ENCODE data around the gene MICA. TPM values are rescaled to one million over a fixed set of nuclear protein-coding genes. Genes with fewer than 3 reads are reported as not detected.

Gene MICA
- polyA plus RNA-seq, 3 donors: 5.6 to 16.5 (median 6.9) TPM

- H3K27ac Mint-ChIP-seq: peak overlapping the region; percentile 35 to 99 (median 97)
- no peak for DNase-seq
- peaks cover 65% of the 10 kb centered on the region for H3K79me2 ChIP-seq (ENCODE audit: insufficient read depth, low read length)
- peak overlapping the region; percentile 87 to 99 (median 90) for H3K4me3 ChIP-seq (replicated peaks in 1 of 3; ENCODE audit: low read depth in 2 of 3, low read length in 3 of 3)
- peaks cover 61% of the 10 kb centered on the region for H4K20me1 ChIP-seq (ENCODE audit: insufficient read depth, low read length)
- no peaks in the 10 kb centered on the region for H3K9me3 ChIP-seq (replicated peaks in 1 of 2; ENCODE audit: control insufficient read depth in 1 of 2, insufficient read depth in 1 of 2, low read length in 2 of 2)
- peak overlapping the region; percentile 97 for H3K4me3 Mint-ChIP-seq
- H2AFZ ChIP-seq (ENCODE audit: insufficient read depth, low read depth, low read length, poor library complexity, severe bottlenecking): no peak overlapping the region
- H3K27me3 Mint-ChIP-seq (ENCODE audit: low read depth in 3 of 3): peaks cover 0 to 3% (median 0%) of the 10 kb centered on the region in 3 donors
- no peaks in the 10 kb centered on the region for H3K27me3 ChIP-seq (ENCODE audit: control insufficient read depth in 2 of 2, insufficient read depth in 2 of 2, low read length in 2 of 2)
- intact Hi-C loops (cut with micrococcal nuclease): no loop called here
- peaks cover 38 to 55% of the 10 kb centered on the region in 2 donors for H3K4me1 ChIP-seq (ENCODE audit: control insufficient read depth in 1 of 2, insufficient read depth in 2 of 2, low read length in 2 of 2)
- H3K36me3 ChIP-seq (replicated peaks in 1 of 2; ENCODE audit: control insufficient read depth in 1 of 2, insufficient read depth in 2 of 2, low read length in 2 of 2): peaks cover 8 to 35% of the 10 kb centered on the region in 2 donors
- H3K4me2 ChIP-seq (replicated peaks; ENCODE audit: extremely low read depth, low read length, poor library complexity, severe bottlenecking): peak overlapping the region; percentile 85
- peaks cover 0 to 3% (median 1%) of the 10 kb centered on the region in 7 donors for H3K9me3 Mint-ChIP-seq
- peak overlapping the region; percentile 88 for H3K9ac ChIP-seq (ENCODE audit: insufficient read depth, low read length, poor library complexity, severe bottlenecking)
- WGBS (ENCODE audit: insufficient coverage): 92% methylated on average over 6 of the region's 7 CpGs
- TF ChIP-seq, protein P1, sequence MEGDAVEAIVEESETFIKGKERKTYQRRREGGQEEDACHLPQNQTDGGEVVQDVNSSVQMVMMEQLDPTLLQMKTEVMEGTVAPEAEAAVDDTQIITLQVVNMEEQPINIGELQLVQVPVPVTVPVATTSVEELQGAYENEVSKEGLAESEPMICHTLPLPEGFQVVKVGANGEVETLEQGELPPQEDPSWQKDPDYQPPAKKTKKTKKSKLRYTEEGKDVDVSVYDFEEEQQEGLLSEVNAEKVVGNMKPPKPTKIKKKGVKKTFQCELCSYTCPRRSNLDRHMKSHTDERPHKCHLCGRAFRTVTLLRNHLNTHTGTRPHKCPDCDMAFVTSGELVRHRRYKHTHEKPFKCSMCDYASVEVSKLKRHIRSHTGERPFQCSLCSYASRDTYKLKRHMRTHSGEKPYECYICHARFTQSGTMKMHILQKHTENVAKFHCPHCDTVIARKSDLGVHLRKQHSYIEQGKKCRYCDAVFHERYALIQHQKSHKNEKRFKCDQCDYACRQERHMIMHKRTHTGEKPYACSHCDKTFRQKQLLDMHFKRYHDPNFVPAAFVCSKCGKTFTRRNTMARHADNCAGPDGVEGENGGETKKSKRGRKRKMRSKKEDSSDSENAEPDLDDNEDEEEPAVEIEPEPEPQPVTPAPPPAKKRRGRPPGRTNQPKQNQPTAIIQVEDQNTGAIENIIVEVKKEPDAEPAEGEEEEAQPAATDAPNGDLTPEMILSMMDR (IDR thresholded peaks at IDR 0.05): no peak
- H3K4me1 Mint-ChIP-seq: peaks cover 68% of the 10 kb centered on the region
- peaks cover 34 to 40% of the 10 kb centered on the region in 2 donors for H3K36me3 Mint-ChIP-seq
- peak overlapping the region; percentile 10 to 95 for H3K27ac ChIP-seq (ENCODE audit: low read depth in 1 of 2, low read length in 2 of 2)
Observed at GRCh38 chr6:31464252-31465184, 61.1 kb downstream of the MICA start.

Small RNAs within 50 kb of the gene (small RNA-seq; reads per million reads assigned to genes)
- gene HLA-S (ENCODE audit: insufficient read length, low read depth): not detected
- not detected for gene MIR6891 (ENCODE audit: insufficient read length, low read depth)
- gene RF00019 (ENCODE audit: insufficient read length, low read depth): not detected
- gene RNU6-283P (ENCODE audit: insufficient read length, low read depth): not detected

Other genes with a start within 250 kb of the MICA start
- gene CCHCR1, start 245.8 kb upstream of the MICA start, polyA plus RNA-seq: 1 to 10 TPM; 2.2 to 8.4 (median 2.8) TPM
- 1 to 10 TPM in 1 of 3 donors, under 1 TPM in 2; 0.75 to 1.1 (median 0.80) TPM for gene TCF19, start 245.0 kb upstream of the MICA start, polyA plus RNA-seq
- gene POU5F1, start 232.9 kb upstream of the MICA start, polyA plus RNA-seq: under 1 TPM in 1 of 3 donors, not detected in 2; 0.20 TPM
- 1,000 to 10,000 TPM; 1,088 to 2,224 (median 1,829) TPM for gene HLA-C, start 131.5 kb upstream of the MICA start, polyA plus RNA-seq
- gene HLA-B, start 46.4 kb upstream of the MICA start, polyA plus RNA-seq: 1,000 to 10,000 TPM; 5,055 to 6,999 (median 6,126) TPM
- 10 to 100 TPM in 2 of 3 donors, 1 to 10 TPM in 1; 8.1 to 34.8 (median 11.4) TPM for gene MICB, start 94.5 kb downstream of the MICA start, polyA plus RNA-seq
- gene MCCD1, start 125.4 kb downstream of the MICA start, polyA plus RNA-seq: not detected
- gene DDX39B, start 138.4 kb downstream of the MICA start, polyA plus RNA-seq: 1,000 to 10,000 TPM in 1 of 3 donors, 10 to 100 TPM in 2; 64.1 to 1,059 (median 67.8) TPM
- under 1 TPM in 1 of 3 donors, not detected in 2; 0.41 TPM for gene ATP6V1G2, start 143.0 kb downstream of the MICA start, polyA plus RNA-seq
- 10 to 100 TPM in 1 of 3 donors, 1 to 10 TPM in 2; 7.7 to 10.3 (median 8.0) TPM for gene NFKBIL1, start 144.0 kb downstream of the MICA start, polyA plus RNA-seq
- under 1 TPM in 2 of 3 donors, not detected in 1; 0.26 to 0.28 TPM for gene LTA, start 168.7 kb downstream of the MICA start, polyA plus RNA-seq
- gene TNF, start 172.0 kb downstream of the MICA start, polyA plus RNA-seq: 10 to 100 TPM in 1 of 3 donors, 1 to 10 TPM in 2; 7.1 to 13.7 (median 9.6) TPM
- gene LTB, start 178.8 kb downstream of the MICA start, polyA plus RNA-seq: 10 to 100 TPM; 12.6 to 25.5 (median 21.6) TPM
- 1,000 to 10,000 TPM; 1,103 to 1,584 (median 1,202) TPM for gene LST1, start 182.7 kb downstream of the MICA start, polyA plus RNA-seq
- 1 to 10 TPM in 1 of 3 donors, under 1 TPM in 1, not detected in 1; 0.54 to 1.2 TPM for gene NCR3, start 189.4 kb downstream of the MICA start, polyA plus RNA-seq
- gene AIF1, start 211.6 kb downstream of the MICA start, polyA plus RNA-seq: 1,000 to 10,000 TPM in 2 of 3 donors, 100 to 1,000 TPM in 1; 952 to 2,310 (median 2,275) TPM
- gene PRRC2A, start 217.1 kb downstream of the MICA start, polyA plus RNA-seq: 10 to 100 TPM in 1 of 3 donors, 1 to 10 TPM in 2; 1.2 to 76.7 (median 2.3) TPM
- 100 to 1,000 TPM in 1 of 3 donors, 10 to 100 TPM in 2; 15.4 to 195 (median 15.6) TPM for gene BAG6, start 249.1 kb downstream of the MICA start, polyA plus RNA-seq